CD4-positive, alpha-beta T cell treated with Interleukin-15 for 4 hours (primary cell): ENCODE data around the gene FABP2.
"Not testable (repeated sequence)": the region's sequence is repeated elsewhere in the genome, so short reads cannot be mapped to it uniquely, and the experiment has no call there.

ENCODE experiments used
- DNase-seq: peaks from one replicate; pipeline ENCODE4 v3.0.0-alpha.2; 2020; ENCODE audit warnings: low spot score

The FABP2 gene

GRCh38 chr4:119310826-119311225 lies 11.1 kb downstream of the FABP2 start:
- no peak for DNase-seq

DNA sequence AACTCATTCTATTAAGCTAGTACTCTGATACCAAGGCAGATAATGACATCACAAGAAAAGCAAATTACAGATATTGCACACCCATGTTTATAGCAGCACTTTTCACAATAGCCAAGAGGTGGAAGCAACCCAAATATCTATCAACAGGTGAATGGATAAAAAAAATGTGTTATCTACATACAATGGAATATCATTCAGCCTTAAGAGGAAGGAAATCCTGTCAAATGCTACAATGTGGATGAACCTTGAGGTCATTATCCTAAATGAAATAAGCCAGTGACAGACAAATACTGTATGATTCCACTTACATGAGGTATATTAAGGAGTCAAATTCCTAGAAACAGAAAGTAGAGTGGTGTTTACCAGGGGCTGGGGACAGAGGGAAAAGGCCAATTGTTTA lies 14.3 kb downstream of the FABP2 start:
- no peak for DNase-seq

DNA sequence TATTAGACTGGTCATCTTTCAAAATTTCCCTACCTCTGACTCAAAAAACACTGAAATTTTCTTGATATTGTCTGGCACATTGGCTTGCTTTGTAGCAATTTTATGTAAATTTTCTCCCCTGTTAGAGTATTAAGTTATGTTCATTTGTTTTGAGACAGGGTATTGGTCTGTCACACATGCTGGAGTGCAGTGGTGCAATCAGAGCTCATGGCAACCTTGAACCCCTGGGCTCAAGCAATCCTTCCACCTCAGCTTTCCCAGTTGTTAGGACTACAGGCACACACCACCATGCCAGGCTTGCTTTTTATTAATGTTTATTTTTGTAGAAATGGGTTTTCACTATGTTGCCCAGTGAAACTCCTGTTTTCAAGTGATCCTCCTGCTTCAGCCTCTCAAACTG lies 17.5 kb downstream of the FABP2 start:
- DNase-seq, result no peak

- DNase-seq, result no peak
Measured at GRCh38 chr4:119303587-119304305, 18.2 kb downstream of the FABP2 start.

- no peak for DNase-seq
Measured at GRCh38 chr4:119302073-119302832, 19.7 kb downstream of the FABP2 start.

- DNase-seq, result peak; percentile 92
Measured at GRCh38 chr4:119300101-119300978, 21.6 kb downstream of the FABP2 start.

- no peak for DNase-seq
Measured at GRCh38 chr4:119299741-119300100, 22.2 kb downstream of the FABP2 start.

DNA sequence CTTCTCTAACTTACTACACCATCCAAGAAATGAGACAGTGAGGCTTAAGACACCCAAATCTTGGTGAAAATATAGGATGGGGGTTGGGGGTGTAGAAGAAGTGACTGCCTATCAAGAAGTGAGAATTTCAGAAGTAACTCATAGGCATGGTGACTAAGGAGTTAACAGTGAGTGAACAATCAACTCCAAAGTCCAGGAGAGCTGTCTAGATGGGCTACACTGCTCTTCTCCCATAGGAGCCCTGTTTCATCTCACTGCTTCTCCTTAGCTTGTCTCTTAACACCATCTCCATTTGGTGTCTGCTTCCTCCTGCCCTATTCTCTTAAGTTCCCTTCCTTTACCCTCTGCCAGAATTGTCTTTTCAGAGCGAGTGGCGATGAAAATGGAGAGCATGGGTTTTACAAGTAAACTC lies 22.7 kb downstream of the FABP2 start:
- no peak for DNase-seq

DNA sequence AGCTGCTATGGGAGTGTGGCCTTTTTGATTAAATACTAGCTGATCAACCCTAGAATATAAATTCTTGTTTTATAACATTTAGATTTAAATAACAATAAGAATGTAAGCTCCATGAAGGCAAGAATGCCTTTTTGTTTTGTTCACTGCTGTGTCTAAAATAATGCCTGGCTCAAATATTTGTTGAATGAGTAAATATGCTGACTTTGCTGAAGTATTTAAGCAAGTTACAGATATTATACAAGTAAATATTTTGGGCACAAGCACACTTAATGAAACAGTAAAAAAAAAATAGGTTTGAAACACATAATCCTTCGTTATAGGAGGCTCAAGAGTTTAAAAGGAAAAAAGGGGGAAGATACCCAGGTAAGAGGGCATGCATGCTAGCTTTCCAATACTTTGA lies 24.1 kb downstream of the FABP2 start:
- no peak for DNase-seq

GRCh38 chr4:119296356-119296755 lies 25.6 kb downstream of the FABP2 start:
- no peak for DNase-seq

GRCh38 chr4:119290598-119290997 lies 31.3 kb downstream of the FABP2 start:
- no peak for DNase-seq

- no peak for DNase-seq
Measured at GRCh38 chr4:119289313-119289712, 32.6 kb downstream of the FABP2 start.

DNA sequence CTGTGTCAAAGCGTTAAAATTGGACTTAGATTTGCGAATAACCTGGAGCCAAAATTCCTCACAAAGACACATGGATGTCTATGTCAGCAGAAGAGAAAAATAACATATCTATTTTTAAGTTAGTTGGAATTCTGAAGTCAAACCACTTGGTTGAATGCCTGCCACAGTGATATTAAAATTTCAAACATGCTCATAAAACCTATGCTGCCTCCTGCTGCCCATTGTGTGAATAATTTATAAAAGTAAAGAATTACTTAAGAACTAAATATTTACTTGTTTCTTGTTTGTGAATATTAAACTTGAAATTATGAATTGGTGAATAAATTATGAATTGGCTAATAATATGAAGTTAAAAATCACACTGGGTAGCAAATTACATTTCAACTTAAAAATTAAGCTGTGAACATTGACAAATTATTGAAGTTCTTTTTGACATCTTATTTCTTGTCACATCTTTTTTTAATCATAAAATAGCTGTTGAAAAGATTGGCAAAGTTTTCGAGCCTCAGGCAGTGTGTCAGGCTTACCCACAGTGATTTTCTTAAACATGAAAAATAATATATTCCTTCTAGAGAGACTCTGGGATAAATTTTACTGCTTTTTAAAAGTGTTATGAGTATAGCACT lies 35.4 kb downstream of the FABP2 start:
- peak; percentile 60 for DNase-seq

DNA sequence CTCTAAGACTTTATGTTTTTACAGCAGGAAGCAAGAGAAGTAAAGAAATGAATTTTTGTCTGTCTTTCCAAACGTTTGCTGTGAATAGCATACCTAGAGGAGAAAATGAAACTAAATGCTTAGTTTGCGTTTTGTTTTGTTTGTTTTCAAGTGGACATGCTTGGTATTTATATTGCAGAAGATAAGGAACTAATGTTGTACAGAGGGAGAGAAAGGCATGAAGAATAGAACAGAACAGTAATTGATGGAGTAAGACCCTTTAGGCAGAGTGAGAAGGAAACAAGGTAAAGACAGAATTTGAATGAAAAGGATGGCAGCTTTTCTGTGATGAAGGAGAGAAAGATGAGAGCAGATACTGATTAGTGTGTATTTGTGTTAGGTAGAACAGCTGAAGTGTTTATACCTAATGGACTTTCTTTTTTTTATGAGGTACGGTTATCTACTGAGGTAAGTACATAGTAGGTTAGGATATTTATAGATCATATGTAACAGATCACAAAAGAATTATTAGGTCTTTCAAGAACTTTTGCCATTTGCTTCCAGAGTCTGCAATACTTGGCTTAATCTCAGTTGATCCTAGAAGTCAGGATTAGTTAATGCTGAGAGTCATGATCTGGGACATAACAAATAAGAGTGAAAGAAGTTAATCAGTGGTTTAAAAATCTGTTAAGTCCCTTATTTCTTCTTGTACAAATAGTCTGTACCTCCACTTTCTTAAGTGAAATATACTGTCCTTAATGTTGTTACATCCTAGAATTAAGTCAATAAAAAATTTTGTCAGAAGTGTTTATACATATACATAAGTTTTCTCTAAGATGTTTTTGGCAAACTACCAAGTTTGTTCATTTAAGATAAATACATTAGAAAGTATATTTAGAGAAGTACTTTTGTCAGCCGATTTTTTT lies 36.8 kb downstream of the FABP2 start:
- no peak for DNase-seq

DNA sequence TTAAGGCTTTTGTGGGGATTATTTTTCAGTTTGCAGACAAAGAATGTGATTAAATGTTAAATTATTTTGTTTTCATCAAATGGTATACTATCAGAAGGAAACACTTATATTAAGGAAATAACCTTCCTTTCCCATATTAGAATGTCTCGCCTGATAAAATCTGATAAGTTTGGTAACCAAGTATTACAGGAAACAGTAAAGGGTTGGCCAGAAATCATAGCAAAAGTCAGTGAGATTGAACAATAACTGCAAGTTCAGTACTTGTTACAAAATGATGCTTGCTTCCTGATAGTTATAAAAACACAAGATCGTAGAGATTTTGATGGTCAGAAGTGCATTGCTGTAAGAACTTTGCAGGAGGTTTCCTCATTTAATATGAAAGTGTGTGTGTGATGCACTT lies 40.5 kb downstream of the FABP2 start:
- DNase-seq, result no peak

DNA sequence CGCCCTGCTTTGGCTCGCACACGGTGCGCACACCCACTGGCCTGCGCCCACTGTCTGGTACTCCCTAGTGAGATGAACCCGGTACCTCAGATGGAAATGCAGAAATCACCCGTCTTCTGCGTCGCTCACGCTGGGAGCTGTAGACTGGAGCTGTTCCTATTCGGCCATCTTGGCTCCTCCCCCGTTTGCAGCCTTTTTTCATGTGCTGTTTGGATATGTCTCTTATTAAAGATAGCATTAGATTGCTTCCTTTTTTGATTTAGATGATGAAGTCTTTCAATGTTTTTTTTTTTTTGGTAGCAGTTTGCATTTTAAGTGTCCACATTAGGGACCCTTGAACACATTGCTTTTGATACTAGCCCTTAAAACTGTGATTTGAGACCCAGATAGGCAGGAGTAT lies 42.0 kb downstream of the FABP2 start:
- DNase-seq, result not testable (repeated sequence)

GRCh38 chr4:119279541-119279940 lies 42.4 kb downstream of the FABP2 start:
- DNase-seq, result not testable (repeated sequence)

- no peak for DNase-seq
Measured at GRCh38 chr4:119271361-119272085, 50.4 kb downstream of the FABP2 start.

DNA sequence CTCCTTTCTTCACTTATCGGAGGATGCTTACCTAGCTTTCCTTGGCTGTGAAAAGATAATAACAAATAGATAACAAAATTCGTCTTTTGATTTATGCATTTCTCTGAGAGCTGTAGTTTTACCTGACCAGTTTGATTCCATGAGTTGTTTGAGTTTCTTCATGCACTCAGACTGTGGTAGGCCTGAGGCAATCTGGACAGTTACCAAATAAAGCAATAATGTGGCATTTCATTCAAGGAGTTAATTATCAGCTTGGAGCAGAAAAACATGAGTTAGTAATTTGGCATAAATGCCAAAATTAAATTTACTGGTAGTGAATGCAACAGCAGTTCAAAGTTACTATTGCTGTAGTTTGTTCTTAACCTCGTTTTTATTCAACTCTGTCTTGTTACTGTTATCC lies 53.5 kb downstream of the FABP2 start:
- no peak for DNase-seq
